Measurements from ENCODE around the gene NF1. TPM values are rescaled to one million over a fixed set of nuclear protein-coding genes. Genes with fewer than 3 reads are reported as not detected.

NF1 gene
- total RNA-seq, 1 donor from 2014 or later, result 53.7 TPM

DNA sequence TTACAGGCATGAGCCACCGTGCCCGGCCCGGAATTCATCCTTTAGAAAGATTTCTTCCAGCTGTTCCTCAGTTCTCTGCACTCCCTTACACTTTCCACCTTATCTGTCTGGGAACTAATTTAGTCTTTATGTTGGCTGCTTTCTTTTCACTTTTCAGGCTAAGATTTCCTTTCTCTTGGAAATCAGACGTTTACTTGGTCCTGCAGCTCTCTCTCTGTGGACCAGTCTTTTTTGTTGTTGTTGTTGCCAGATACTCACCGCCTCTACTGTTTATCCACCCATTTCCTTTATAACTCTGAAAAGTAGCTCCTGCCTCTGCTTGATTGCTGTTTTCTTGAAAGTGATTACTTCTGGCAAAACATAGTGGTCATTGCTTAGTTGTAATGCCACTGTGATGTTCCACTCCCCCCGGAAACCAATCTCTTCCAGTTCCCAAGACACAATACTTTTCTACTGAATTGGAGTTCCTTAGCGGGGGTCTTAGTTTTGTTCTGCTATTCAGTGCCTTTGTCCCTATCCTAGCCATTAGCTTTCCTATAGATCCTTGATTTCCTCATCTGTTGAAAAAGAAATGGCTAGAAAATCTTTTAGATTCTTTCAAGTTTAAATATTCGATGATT lies 6.2 kb downstream of the NF1 start:
- peaks cover 12% of the 10 kb centered on the region for H3K4me1 Mint-ChIP-seq (ENCODE audit: low read depth, unreplicated experiment)
- no peak overlapping the region for H3K4me3 ChIP-seq (ENCODE audit: insufficient read depth, low read depth, low read length)
- H3K36me3 Mint-ChIP-seq (ENCODE audit: low read depth, unreplicated experiment), result no peaks in the 10 kb centered on the region
- peaks cover 15% of the 10 kb centered on the region for H3K4me1 ChIP-seq (ENCODE audit: insufficient read depth, low read length)
- no peaks in the 10 kb centered on the region for H3K27me3 ChIP-seq (ENCODE audit: insufficient read depth, low read length)
- H3K9me3 ChIP-seq (ENCODE audit: insufficient read depth, low read depth, low read length), result no peaks in the 10 kb centered on the region
- H3K27ac ChIP-seq (ENCODE audit: low read depth, low read length), result no peak overlapping the region
- peaks cover 96% of the 10 kb centered on the region for H3K79me2 ChIP-seq (ENCODE audit: insufficient read depth, low read length)
- H3K9ac ChIP-seq (ENCODE audit: low read length), result no peak overlapping the region
- no peaks in the 10 kb centered on the region for H3K36me3 ChIP-seq (ENCODE audit: insufficient read depth, low read length)
- H2AFZ ChIP-seq (ENCODE audit: low read depth, low read length), result no peak overlapping the region
- no peak for TF ChIP-seq EZH2 (IDR thresholded peaks at IDR 0.05; ENCODE audit: insufficient read depth, low read length)
- TF ChIP-seq, protein P1, sequence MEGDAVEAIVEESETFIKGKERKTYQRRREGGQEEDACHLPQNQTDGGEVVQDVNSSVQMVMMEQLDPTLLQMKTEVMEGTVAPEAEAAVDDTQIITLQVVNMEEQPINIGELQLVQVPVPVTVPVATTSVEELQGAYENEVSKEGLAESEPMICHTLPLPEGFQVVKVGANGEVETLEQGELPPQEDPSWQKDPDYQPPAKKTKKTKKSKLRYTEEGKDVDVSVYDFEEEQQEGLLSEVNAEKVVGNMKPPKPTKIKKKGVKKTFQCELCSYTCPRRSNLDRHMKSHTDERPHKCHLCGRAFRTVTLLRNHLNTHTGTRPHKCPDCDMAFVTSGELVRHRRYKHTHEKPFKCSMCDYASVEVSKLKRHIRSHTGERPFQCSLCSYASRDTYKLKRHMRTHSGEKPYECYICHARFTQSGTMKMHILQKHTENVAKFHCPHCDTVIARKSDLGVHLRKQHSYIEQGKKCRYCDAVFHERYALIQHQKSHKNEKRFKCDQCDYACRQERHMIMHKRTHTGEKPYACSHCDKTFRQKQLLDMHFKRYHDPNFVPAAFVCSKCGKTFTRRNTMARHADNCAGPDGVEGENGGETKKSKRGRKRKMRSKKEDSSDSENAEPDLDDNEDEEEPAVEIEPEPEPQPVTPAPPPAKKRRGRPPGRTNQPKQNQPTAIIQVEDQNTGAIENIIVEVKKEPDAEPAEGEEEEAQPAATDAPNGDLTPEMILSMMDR (IDR thresholded peaks at IDR 0.05; ENCODE audit: insufficient read depth, low read depth, low read length), result no peak
- no peak overlapping the region for H3K27ac Mint-ChIP-seq (ENCODE audit: unreplicated experiment)
- H3K4me2 ChIP-seq (ENCODE audit: low read length), result no peak overlapping the region
- DNase-seq (ENCODE audit: low read depth) (no peak), FAIRE-seq (no peak)
- H3K4me3 Mint-ChIP-seq (ENCODE audit: unreplicated experiment), result no peak overlapping the region
- H4K20me1 ChIP-seq (ENCODE audit: insufficient read depth, low read length), result peaks cover 80% of the 10 kb centered on the region
- no peaks in the 10 kb centered on the region for H3K9me3 Mint-ChIP-seq (ENCODE audit: unreplicated experiment)
- H3K27me3 Mint-ChIP-seq (ENCODE audit: low read depth, unreplicated experiment), result no peaks in the 10 kb centered on the region

DNA sequence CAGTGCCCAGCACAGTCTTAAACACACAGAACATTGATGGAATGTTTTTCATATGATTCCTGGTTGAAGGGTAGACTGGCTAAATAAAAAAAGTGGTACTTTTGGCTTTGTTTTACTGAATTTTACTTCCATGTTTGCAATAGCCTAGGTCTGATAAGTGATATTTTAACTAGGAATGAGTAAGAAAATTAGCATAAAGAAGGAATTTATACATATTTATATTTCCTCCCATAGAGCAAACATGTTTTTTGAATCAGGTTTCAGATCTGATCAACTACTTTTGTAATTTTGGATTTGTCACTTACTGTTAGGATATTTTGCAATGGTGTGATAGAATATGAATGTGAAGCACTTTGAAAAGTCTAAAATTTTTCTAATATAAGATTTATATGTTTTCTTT lies 7.2 kb downstream of the NF1 start:
- peaks cover 8% of the 10 kb centered on the region for H3K4me1 Mint-ChIP-seq (ENCODE audit: low read depth, unreplicated experiment)
- H3K36me3 Mint-ChIP-seq (ENCODE audit: low read depth, unreplicated experiment), result no peaks in the 10 kb centered on the region
- H3K27ac Mint-ChIP-seq (ENCODE audit: unreplicated experiment), result no peak overlapping the region
- H3K4me1 ChIP-seq (ENCODE audit: insufficient read depth, low read length), result peaks cover 7% of the 10 kb centered on the region
- no peaks in the 10 kb centered on the region for H3K9me3 ChIP-seq (ENCODE audit: insufficient read depth, low read depth, low read length)
- H2AFZ ChIP-seq (ENCODE audit: low read depth, low read length), result no peak overlapping the region
- FAIRE-seq (no peak), DNase-seq (ENCODE audit: low read depth) (no peak)
- H3K9ac ChIP-seq (ENCODE audit: low read length), result no peak overlapping the region
- no peak overlapping the region for H3K27ac ChIP-seq (ENCODE audit: low read depth, low read length)
- TF ChIP-seq EZH2 (IDR thresholded peaks at IDR 0.05; ENCODE audit: insufficient read depth, low read length), result no peak
- TF ChIP-seq, protein P1 (IDR thresholded peaks at IDR 0.05; ENCODE audit: insufficient read depth, low read depth, low read length), result no peak
- no peaks in the 10 kb centered on the region for H3K27me3 ChIP-seq (ENCODE audit: insufficient read depth, low read length)
- no peak overlapping the region for H3K4me3 ChIP-seq (ENCODE audit: insufficient read depth, low read depth, low read length)
- H3K36me3 ChIP-seq (ENCODE audit: insufficient read depth, low read length), result no peaks in the 10 kb centered on the region
- no peaks in the 10 kb centered on the region for H3K9me3 Mint-ChIP-seq (ENCODE audit: unreplicated experiment)
- no peak overlapping the region for H3K4me3 Mint-ChIP-seq (ENCODE audit: unreplicated experiment)
- no peak overlapping the region for H3K4me2 ChIP-seq (ENCODE audit: low read length)
- H3K27me3 Mint-ChIP-seq (ENCODE audit: low read depth, unreplicated experiment), result no peaks in the 10 kb centered on the region
- H4K20me1 ChIP-seq (ENCODE audit: insufficient read depth, low read length), result peaks cover 81% of the 10 kb centered on the region
- peaks cover 96% of the 10 kb centered on the region for H3K79me2 ChIP-seq (ENCODE audit: insufficient read depth, low read length)

DNA sequence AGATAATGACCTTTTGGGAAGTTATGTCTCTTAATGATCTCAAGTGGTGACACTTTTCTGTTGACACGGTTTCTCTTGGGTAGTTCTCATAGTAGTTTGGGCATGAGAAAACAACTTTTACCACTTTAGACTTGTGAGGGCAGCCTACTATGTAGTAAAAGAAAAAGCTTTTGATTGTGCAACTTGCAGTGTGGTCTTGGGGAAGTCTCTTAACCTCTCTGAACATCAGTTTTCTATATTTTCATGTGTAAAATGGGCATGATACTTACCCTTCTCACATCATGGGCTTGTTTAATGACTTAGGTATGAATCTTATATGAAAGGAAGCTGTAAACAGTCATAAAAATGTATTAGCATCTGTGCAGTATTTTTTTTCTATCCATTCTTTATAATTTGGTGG lies 11.2 kb downstream of the NF1 start:
- H4K20me1 ChIP-seq (ENCODE audit: insufficient read depth, low read length), result peaks cover 92% of the 10 kb centered on the region
- H3K79me2 ChIP-seq (ENCODE audit: insufficient read depth, low read length), result peaks cover 99% of the 10 kb centered on the region
- no peak overlapping the region for H3K4me2 ChIP-seq (ENCODE audit: low read length)
- no peak overlapping the region for H3K9ac ChIP-seq (ENCODE audit: low read length)
- no peak for TF ChIP-seq EZH2 (IDR thresholded peaks at IDR 0.05; ENCODE audit: insufficient read depth, low read length)
- TF ChIP-seq, protein P1 (IDR thresholded peaks at IDR 0.05; ENCODE audit: insufficient read depth, low read depth, low read length), result no peak
- FAIRE-seq (no peak), DNase-seq (ENCODE audit: low read depth) (no peak)
- Mint-ChIP-seq H3K27me3 (ENCODE audit: low read depth, unreplicated experiment) (no peaks in the 10 kb centered on the region), H3K27ac (ENCODE audit: unreplicated experiment) (no peak overlapping the region), H3K36me3 (ENCODE audit: low read depth, unreplicated experiment) (peaks cover 5% of the 10 kb centered on the region), H3K4me1 (ENCODE audit: low read depth, unreplicated experiment) (peaks cover 20% of the 10 kb centered on the region), H3K9me3 (ENCODE audit: unreplicated experiment) (no peaks in the 10 kb centered on the region), H3K4me3 (ENCODE audit: unreplicated experiment) (no peak overlapping the region)
- no peak overlapping the region for H3K27ac ChIP-seq (ENCODE audit: low read depth, low read length)
- peaks cover 5% of the 10 kb centered on the region for H3K4me1 ChIP-seq (ENCODE audit: insufficient read depth, low read length)
- H2AFZ ChIP-seq (ENCODE audit: low read depth, low read length), result no peak overlapping the region
- no peaks in the 10 kb centered on the region for H3K36me3 ChIP-seq (ENCODE audit: insufficient read depth, low read length)
- no peaks in the 10 kb centered on the region for H3K27me3 ChIP-seq (ENCODE audit: insufficient read depth, low read length)
- no peak overlapping the region for H3K4me3 ChIP-seq (ENCODE audit: insufficient read depth, low read depth, low read length)
- no peaks in the 10 kb centered on the region for H3K9me3 ChIP-seq (ENCODE audit: insufficient read depth, low read depth, low read length)

Measured in astrocyte (in vitro differentiated cells and primary cell).